Inferior parietal cortex (tissue), 1 donor: ENCODE measurements around the gene ANGPTL3.
"Not testable (repeated sequence)": the region's sequence is repeated elsewhere in the genome, so short reads cannot be mapped to it uniquely, and the experiment has no call there.

ENCODE experiments used
- DNase-seq: peaks from one replicate; pipeline ENCODE4 v3.0.0-alpha.2; 2016; ENCODE audit errors: extremely low spot score

ANGPTL3 gene

GRCh38 chr1:62597281-62597680 lies at the start of gene ANGPTL3:
TSS of gene ANGPTL3 (plus strand) at chr1:62597520. CDS start at chr1:62597567, 47 bp downstream.
- no peak for DNase-seq

GRCh38 chr1:62561306-62561705 lies 36.0 kb upstream of the ANGPTL3 start:
- no peak for DNase-seq

- not testable (repeated sequence) for DNase-seq
Measured at GRCh38 chr1:62567182-62567581, 30.1 kb upstream of the ANGPTL3 start.

- not testable (repeated sequence) for DNase-seq
Measured at GRCh38 chr1:62567926-62568325, 29.4 kb upstream of the ANGPTL3 start.

- not testable (repeated sequence) for DNase-seq
Measured at GRCh38 chr1:62571517-62571916, 25.8 kb upstream of the ANGPTL3 start.

- DNase-seq = no peak
Measured at GRCh38 chr1:62572476-62572875, 24.8 kb upstream of the ANGPTL3 start.

- DNase-seq = no peak
Measured at GRCh38 chr1:62573675-62574074, 23.6 kb upstream of the ANGPTL3 start.

GRCh38 chr1:62585469-62586155 lies 11.7 kb upstream of the ANGPTL3 start:
- DNase-seq = no peak

- DNase-seq = no peak
Measured at GRCh38 chr1:62588000-62588399, 9.3 kb upstream of the ANGPTL3 start.

- no peak for DNase-seq
Measured at GRCh38 chr1:62589321-62589720, 8.0 kb upstream of the ANGPTL3 start.

- no peak for DNase-seq
Measured at GRCh38 chr1:62590255-62590969, 6.9 kb upstream of the ANGPTL3 start.

- no peak for DNase-seq
Measured at GRCh38 chr1:62590970-62591368, 6.4 kb upstream of the ANGPTL3 start.

GRCh38 chr1:62593825-62594394 lies 3.4 kb upstream of the ANGPTL3 start:
- DNase-seq = no peak

GRCh38 chr1:62595647-62596046 lies 1.7 kb upstream of the ANGPTL3 start:
- no peak for DNase-seq

- no peak for DNase-seq
Measured at GRCh38 chr1:62599044-62599443, 1.7 kb downstream of the ANGPTL3 start.

GRCh38 chr1:62601457-62601856 lies 4.1 kb downstream of the ANGPTL3 start:
- DNase-seq = no peak

GRCh38 chr1:62608905-62609304 lies 11.6 kb downstream of the ANGPTL3 start:
- DNase-seq = no peak

GRCh38 chr1:62610588-62610987 lies 13.3 kb downstream of the ANGPTL3 start:
- DNase-seq = not testable (repeated sequence)

- no peak for DNase-seq
Measured at GRCh38 chr1:62612770-62613169, 15.4 kb downstream of the ANGPTL3 start.

- no peak for DNase-seq
Measured at GRCh38 chr1:62613325-62613727, 16.0 kb downstream of the ANGPTL3 start.

- DNase-seq = no peak
Measured at GRCh38 chr1:62613890-62614289, 16.6 kb downstream of the ANGPTL3 start.

GRCh38 chr1:62621907-62622306 lies 24.6 kb downstream of the ANGPTL3 start:
- peak; percentile 10 for DNase-seq

GRCh38 chr1:62625415-62625814 lies 28.1 kb downstream of the ANGPTL3 start:
- no peak for DNase-seq
